T-helper 2 cell treated with Interferon-gamma antibody and Interleukin-4, amounts not matched to agents 5 μg/mL and 100 μg/mL, for 36 hours (primary cell): ENCODE results near the gene RIMKLB.
A peak's percentile ranks its signal among the peaks of the same experiment; 100 is the strongest.

ENCODE experiments used
- DNase-seq: peaks from one replicate; pipeline ENCODE4 v3.0.0; 2021; ENCODE audit warnings: low spot score
- H3K27ac Mint-ChIP-seq: one replicate; pipeline ENCODE4 v1.8.0; 2021; ENCODE audit warnings: mild to moderate bottlenecking, mixed read lengths
- H3K27me3 Mint-ChIP-seq: one replicate; pipeline ENCODE4 v1.8.0; 2021; ENCODE audit warnings: low read depth, mixed read lengths
- H3K36me3 Mint-ChIP-seq: one replicate; pipeline ENCODE4 v1.8.0; 2021; ENCODE audit warnings: low read depth, mixed read lengths
- H3K4me1 Mint-ChIP-seq: one replicate; pipeline ENCODE4 v1.8.0; 2021; ENCODE audit warnings: low read depth, mixed read lengths
- H3K4me3 Mint-ChIP-seq: one replicate; pipeline ENCODE4 v1.8.0; 2022; ENCODE audit warnings: mild to moderate bottlenecking, moderate library complexity, mixed read lengths
- H3K9me3 Mint-ChIP-seq: one replicate; pipeline ENCODE4 v1.8.0; 2021; ENCODE audit warnings: mixed read lengths

The RIMKLB gene

DNA sequence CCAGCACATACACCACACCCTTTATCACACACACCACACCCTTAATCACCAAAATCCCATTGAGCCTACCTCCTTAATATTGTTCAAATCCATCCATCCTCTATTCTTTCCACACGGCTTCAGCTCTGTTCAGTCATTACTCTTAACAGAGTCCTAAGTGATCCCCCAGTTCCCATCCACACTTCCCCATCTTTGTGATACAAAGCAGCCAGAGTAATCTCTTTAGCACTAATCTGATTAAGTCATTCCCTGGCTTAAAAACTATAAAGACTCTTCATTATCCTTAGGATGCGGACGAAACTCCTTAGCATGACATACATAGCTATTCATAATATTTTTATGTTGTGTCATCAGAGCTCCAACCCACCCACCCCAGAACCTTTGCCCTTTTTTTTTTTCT, 20.4 kb upstream of the RIMKLB start:
- Mint-ChIP-seq H3K9me3 (no peaks in the 10 kb centered on the region), H3K4me3 (no peak overlapping the region), H3K27ac (no peak overlapping the region), H3K27me3 (peaks cover 4% of the 10 kb centered on the region), H3K4me1 (peaks cover 2% of the 10 kb centered on the region), H3K36me3 (no peaks in the 10 kb centered on the region)
- no peak for DNase-seq

DNA sequence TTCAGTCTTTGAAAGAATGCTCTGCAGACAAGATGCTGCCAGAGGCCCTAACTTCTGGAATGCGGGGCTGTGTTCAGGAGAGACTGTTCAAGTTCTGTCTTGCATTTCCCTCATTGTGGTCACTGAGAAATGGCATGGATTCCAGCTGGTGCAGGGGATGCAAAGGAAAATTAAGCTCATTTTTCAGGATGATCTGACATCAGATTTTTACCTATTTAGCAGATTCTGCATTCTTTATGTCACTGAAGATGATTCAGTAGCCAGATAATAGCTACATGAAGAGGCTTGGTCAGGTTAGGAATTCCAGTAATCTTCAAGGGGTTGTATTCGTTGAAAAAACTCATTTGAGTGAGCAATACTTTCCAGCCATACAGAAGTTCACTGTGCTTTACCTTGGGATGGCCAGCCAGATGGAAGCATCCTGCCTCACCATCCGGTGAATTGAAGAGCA, 19.1 kb upstream of the RIMKLB start:
- no peak overlapping the region for H3K4me3 Mint-ChIP-seq
- no peak for DNase-seq
- H3K27me3 Mint-ChIP-seq: peaks cover 4% of the 10 kb centered on the region
- peaks cover 2% of the 10 kb centered on the region for H3K4me1 Mint-ChIP-seq
- no peaks in the 10 kb centered on the region for H3K36me3 Mint-ChIP-seq
- H3K9me3 Mint-ChIP-seq: no peaks in the 10 kb centered on the region
- H3K27ac Mint-ChIP-seq: no peak overlapping the region

DNA sequence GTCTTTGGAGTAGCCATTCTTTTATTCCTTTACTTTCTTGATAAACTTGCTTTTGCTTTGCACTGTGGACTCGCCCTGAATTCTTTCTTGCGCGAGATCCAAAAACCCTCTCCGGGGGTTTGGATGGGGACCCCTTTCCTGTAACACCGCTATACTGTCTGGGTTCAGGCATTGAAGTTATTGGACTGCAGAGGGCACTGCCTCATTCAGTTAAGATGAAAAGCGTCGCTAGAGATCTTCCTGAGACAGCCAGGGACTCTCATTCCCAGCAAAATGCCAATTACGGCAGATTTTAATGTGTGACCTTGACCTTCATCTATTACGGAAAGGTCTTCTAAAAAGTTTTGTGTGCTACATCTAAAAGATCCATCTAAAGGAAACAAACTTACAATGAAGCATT, 17.3 kb upstream of the RIMKLB start:
- no peak overlapping the region for H3K27ac Mint-ChIP-seq
- H3K9me3 Mint-ChIP-seq: no peaks in the 10 kb centered on the region
- H3K4me3 Mint-ChIP-seq: no peak overlapping the region
- no peaks in the 10 kb centered on the region for H3K36me3 Mint-ChIP-seq
- no peak for DNase-seq
- peaks cover 2% of the 10 kb centered on the region for H3K27me3 Mint-ChIP-seq
- peaks cover 2% of the 10 kb centered on the region for H3K4me1 Mint-ChIP-seq

DNA sequence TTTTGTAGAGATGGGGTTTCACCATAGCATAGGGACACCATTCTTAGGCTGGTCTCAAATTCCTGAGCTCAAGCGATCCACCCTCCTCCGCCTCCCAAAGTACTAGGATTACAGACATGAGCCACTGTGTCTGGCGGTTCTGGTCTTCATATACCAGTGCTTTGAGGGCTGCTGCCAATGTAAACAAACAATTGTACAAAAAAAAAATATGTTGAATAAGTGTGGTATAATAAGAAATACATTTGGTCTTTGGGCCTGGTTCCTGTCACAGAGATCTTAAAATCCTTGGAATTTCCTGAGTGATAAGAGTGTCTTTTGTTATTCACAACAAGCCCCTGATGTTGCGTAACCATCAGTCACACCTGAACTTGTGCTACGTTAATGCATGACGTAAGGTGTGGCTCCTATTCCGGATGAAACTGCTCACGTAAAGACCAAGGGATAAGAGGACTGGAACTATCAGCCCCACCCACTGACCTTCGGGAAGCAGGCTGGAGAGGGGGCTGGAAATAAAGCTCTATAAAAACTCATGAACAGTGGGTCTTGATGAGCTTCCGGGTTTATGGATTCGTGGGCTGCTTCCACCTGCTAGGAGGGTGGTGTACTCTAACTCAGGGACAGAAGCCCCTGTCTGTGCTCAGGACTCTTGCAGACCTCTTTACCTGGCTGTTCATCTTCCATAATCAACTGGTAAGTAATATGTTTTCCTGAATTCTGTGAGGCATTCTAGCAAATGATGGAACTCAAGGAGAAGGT, 16.5 kb upstream of the RIMKLB start:
- Mint-ChIP-seq H3K27ac (no peak overlapping the region), H3K36me3 (no peaks in the 10 kb centered on the region), H3K4me1 (peaks cover 2% of the 10 kb centered on the region), H3K9me3 (no peaks in the 10 kb centered on the region), H3K4me3 (no peak overlapping the region), H3K27me3 (peaks cover 2% of the 10 kb centered on the region)
- DNase-seq: no peak

DNA sequence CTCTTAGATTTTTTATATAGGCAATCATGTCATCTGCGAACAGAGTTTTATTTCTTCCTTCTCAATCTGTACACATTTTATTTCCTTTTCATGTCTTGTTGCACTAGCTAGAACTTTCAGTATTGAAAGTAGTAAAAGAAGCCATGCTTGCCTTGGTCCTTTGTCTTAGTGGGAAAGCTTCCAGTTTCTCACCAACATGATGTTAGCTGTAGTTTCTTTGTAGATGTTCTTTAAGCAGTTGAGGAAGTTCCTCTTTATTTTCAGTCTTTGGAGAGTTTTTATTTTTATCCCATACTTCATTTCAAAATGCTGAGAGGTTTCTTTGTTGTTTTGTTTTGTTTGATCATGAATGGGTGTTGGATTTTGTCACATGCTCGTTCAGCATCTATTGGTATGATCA, 12.7 kb upstream of the RIMKLB start:
- DNase-seq: no peak
- no peaks in the 10 kb centered on the region for H3K9me3 Mint-ChIP-seq
- H3K27ac Mint-ChIP-seq: no peak overlapping the region
- H3K4me3 Mint-ChIP-seq: no peak overlapping the region
- no peaks in the 10 kb centered on the region for H3K36me3 Mint-ChIP-seq
- H3K27me3 Mint-ChIP-seq: peaks cover 9% of the 10 kb centered on the region
- peaks cover 2% of the 10 kb centered on the region for H3K4me1 Mint-ChIP-seq

DNA sequence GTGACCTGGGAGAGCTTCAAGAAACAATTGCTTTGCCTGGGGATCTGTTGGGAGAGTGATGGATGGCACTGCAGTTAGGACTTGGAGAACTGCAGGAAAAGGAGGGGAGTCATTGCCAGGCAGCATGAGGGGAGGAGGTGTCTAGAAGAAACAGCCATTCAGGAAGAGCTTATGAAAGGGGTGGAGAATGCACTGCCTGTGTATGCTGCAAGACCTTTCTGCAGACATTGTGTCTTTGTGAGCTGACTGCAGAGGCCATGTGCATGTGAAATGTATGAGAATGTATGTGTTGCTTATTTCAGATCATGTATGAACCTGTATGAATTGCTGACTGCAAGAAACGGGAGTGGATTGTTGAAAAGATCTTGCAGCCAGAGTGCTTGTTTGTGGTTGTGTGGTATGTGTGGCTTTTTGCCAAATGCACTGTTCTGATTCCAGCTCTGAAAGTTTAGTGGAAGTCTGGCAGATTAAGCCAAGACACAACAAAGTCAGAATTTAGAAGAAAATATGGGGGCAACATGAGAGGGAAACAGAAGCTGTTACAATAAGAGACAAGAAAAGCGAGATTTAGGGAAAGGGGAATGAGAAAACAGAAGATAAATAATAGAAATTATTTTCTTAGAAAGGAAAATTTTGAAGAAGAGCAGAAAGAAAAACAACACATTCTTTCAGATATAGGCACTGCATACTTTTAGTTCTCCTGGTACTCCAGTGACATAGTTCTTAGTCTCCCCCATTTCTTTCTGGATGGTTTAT, 9.8 kb upstream of the RIMKLB start:
- H3K4me1 Mint-ChIP-seq: no peaks in the 10 kb centered on the region
- H3K9me3 Mint-ChIP-seq: no peaks in the 10 kb centered on the region
- peaks cover 36% of the 10 kb centered on the region for H3K27me3 Mint-ChIP-seq
- H3K36me3 Mint-ChIP-seq: no peaks in the 10 kb centered on the region
- no peak overlapping the region for H3K4me3 Mint-ChIP-seq
- DNase-seq: no peak
- no peak overlapping the region for H3K27ac Mint-ChIP-seq

DNA sequence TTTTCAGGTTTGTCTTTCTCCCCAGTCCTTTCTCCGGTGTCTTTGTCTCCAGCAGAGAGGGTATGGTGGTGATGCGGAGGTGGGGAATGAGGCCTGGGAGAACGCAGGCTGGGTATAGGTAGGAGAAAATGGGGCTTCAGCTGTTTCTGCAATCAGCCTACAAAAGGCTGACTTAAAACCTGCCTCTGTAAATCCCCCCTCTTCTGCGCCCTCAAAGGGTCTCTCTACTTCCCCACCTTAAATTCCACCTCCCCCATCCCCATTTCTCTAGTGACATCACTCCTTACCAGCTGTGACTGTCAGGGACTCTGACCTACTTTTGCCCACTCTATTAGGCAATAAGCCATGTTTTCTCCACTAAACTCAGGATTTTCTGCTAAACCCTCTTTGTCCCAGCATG, 8.1 kb upstream of the RIMKLB start:
- no peak for DNase-seq
- Mint-ChIP-seq H3K4me1 (no peaks in the 10 kb centered on the region), H3K27me3 (peaks cover 36% of the 10 kb centered on the region), H3K36me3 (no peaks in the 10 kb centered on the region), H3K27ac (no peak overlapping the region), H3K4me3 (no peak overlapping the region), H3K9me3 (no peaks in the 10 kb centered on the region)

DNA sequence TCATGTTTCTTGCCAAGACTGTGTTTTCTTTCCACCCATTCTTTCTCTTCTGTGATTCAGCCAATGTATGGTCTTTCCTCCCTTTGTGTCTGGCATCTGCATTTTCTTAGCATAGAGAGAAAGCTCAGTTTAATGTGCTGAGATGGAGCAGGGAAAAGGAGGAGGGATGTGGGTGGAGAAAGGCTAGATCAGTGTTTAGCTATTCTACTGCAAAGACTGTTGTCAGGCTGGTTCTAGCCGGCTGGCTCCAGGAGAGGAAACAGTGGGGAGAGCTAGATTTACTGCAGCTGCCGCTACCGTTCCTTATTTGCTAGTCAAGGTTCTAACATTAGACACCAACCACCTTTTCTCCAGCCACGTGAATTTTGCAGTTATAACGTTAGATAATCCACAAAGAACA, 5.2 kb upstream of the RIMKLB start:
- Mint-ChIP-seq H3K4me1 (peaks cover 3% of the 10 kb centered on the region), H3K27me3 (peaks cover 53% of the 10 kb centered on the region), H3K9me3 (no peaks in the 10 kb centered on the region), H3K4me3 (no peak overlapping the region), H3K27ac (no peak overlapping the region), H3K36me3 (no peaks in the 10 kb centered on the region)
- DNase-seq: no peak

DNA sequence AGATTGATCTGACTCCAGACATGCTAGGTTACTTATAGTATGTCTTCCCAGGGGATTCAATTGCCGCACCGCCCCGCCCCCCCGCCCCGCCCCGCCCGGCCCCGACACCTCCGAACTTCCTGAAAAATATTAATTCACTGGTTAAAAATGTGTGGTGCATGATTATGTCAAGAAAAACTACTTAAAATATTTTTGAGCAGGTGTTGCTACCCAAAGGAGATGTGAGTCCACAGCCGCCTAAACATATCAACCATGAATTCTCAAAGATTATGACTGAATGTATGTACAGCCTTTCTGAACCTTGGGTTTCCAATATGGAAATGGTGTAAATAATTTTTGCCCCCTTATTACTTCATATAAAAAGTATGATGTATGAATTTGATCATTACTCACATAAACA, 2.7 kb upstream of the RIMKLB start:
- Mint-ChIP-seq H3K4me1 (peaks cover 8% of the 10 kb centered on the region), H3K27me3 (peaks cover 62% of the 10 kb centered on the region), H3K36me3 (no peaks in the 10 kb centered on the region), H3K9me3 (no peaks in the 10 kb centered on the region), H3K27ac (no peak overlapping the region), H3K4me3 (no peak overlapping the region)
- DNase-seq: no peak

DNA sequence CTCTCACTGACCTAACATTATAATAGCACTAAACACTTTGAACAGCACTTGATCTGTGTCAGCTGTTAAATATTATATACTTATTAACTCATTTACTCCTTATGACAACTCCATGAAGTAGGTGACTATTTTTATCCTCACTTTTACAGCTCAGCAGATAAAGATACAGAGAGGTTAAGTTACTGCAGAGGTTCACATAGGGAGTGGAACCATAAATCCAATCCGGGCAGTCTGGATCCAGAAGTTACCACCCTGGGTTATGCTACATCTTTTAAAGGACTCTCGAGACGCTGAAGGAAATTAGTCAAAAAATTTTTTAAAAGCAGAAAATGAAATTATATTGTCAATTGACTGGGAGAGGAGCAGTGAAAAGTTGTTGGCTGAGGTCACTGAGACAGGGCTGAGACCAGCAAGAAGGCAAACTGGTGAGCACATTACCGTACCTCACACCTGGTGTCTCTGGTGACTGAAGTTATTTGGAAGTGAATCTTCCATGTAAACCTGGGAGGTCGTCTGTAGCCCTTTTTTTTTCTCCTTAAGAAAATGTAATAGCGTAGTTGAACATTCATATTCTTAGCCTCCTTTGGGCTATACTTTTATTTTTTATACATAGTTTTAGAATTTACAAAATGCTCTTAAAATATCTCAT, 1.2 kb upstream of the RIMKLB start:
- Mint-ChIP-seq H3K27me3 (peaks cover 63% of the 10 kb centered on the region), H3K27ac (no peak overlapping the region)
- DNase-seq: no peak

DNA sequence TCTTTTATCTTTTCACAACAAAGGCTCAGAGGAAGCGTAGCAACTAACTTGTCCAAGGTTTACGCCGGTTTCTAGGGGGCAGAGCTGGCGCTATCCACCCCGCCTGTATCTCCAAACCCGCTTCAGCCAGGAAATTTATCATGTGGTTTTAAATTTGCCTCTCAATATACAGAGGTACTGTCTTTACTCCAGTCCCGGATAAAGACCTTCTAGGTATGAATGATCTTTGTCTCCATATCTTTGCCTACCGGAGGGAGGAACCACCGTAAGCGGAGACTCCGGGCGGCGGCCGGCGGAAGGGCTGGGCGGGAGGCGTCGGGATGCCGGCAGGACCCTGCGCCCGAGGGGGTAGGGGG, 693 bp upstream of the RIMKLB start:
- Mint-ChIP-seq H3K36me3 (no peaks in the 10 kb centered on the region), H3K27me3 (peaks cover 62% of the 10 kb centered on the region), H3K9me3 (no peaks in the 10 kb centered on the region), H3K4me1 (peaks cover 8% of the 10 kb centered on the region), H3K27ac (peak overlapping the region; percentile 22), H3K4me3 (peak overlapping the region; percentile 68)
- no peak for DNase-seq

More for the DNA sequence above, 1.2 kb upstream of the RIMKLB start:
- Mint-ChIP-seq H3K36me3 (no peaks in the 10 kb centered on the region), H3K9me3 (no peaks in the 10 kb centered on the region), H3K4me3 (peak overlapping the region; percentile 68), H3K4me1 (peaks cover 8% of the 10 kb centered on the region)

DNA sequence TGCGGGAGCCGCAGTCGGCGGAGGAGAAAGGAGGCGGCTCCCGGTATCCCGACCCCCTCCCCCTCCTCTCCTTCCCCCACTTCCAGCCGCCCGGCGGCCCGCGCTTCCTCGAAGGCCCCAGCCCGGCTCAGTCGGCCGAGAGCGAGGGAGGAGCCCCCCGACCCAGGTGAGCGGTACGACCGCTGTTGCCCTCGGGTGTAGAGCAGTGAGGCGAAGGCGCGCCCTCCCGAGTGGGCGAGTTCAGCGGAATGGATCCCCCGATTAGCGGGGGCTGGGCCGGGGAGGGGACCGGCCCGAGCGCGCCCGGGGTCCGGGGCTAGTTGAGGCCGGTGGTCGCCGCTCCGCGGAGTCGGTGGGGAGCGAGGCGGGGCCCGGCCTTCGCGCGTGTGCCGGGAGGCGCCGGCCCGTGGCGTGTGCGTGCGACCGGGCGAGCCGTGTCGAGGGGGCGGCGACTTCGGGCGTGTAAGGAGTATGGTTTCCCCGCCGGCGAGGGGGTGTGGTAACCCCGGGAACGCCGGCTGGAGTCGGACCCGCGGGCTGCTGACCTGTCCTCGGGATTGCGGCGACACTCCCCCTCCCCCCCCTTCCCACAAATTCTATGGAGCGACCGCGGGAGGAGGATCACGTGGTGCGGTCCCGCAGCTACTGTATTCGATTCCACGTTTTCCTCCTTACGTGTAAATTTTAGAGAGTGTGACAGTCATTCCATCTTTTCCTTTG, 501 bp downstream of the RIMKLB start:
- no peak for DNase-seq
- H3K27me3 Mint-ChIP-seq: peaks cover 61% of the 10 kb centered on the region
- peak overlapping the region; percentile 85 for H3K4me3 Mint-ChIP-seq
- H3K27ac Mint-ChIP-seq: peak overlapping the region; percentile 69
- no peaks in the 10 kb centered on the region for H3K36me3 Mint-ChIP-seq
- H3K9me3 Mint-ChIP-seq: no peaks in the 10 kb centered on the region
- peaks cover 8% of the 10 kb centered on the region for H3K4me1 Mint-ChIP-seq

DNA sequence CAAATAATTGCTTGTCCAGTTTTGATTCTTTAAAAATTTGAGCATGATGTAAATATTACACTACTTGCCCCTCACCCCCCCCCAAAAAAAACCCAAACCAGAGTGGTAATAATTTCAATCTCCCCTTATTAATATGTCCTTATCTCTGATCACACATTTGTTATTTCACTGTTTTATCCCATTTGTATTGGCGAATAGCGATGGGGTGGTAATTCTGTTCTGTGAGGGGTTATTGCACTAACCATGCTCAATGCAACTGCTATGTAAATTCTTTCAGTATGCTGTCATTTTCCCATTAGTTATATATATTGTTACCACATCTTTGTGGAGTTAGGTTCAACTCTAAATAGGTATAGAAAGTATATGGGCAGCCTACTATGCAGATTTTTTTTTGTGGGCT, 1.1 kb downstream of the RIMKLB start:
- Mint-ChIP-seq H3K4me3 (peak overlapping the region; percentile 71), H3K27ac (no peak overlapping the region), H3K4me1 (peaks cover 8% of the 10 kb centered on the region), H3K9me3 (no peaks in the 10 kb centered on the region), H3K27me3 (peaks cover 61% of the 10 kb centered on the region), H3K36me3 (no peaks in the 10 kb centered on the region)
- DNase-seq: no peak

DNA sequence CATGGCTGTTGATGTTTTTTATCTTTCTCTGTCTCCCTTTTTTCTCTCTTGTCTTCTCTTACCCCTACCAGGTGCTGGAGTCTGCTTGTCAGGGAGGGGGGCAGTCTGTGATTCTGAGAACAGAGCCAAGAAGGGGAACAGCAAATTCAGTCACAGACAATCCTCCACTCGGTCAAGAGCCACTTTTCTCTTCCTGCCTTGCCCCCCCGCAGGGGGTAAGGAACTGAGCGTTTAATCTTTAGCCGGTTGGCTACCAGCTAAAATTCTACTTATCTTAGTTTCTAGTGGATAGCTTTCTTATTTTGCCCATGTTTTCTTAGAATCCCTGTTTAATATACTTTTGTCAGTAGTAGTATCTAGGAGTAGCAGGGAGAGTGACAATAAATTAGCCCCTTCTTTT, 1.9 kb downstream of the RIMKLB start:
- Mint-ChIP-seq H3K4me3 (peak overlapping the region; percentile 27), H3K4me1 (peaks cover 8% of the 10 kb centered on the region), H3K36me3 (no peaks in the 10 kb centered on the region), H3K27ac (no peak overlapping the region), H3K9me3 (no peaks in the 10 kb centered on the region), H3K27me3 (peaks cover 61% of the 10 kb centered on the region)
- DNase-seq: no peak
